Activated CD4-positive, alpha-beta memory T cell treated with anti-CD3 and anti-CD28 coated beads, Interleukin-2, amount 10 ng/mL, durations not matched to agents 7 days and 5 days (primary cell): Measurements from ENCODE around the gene RARS1. TPM values are rescaled to one million over a fixed set of nuclear protein-coding genes. Genes with fewer than 3 reads are reported as not detected.

ENCODE experiments used
- CTCF ChIA-PET: fragments of 350-600 bp; sonication (Branson Sonifier 250); formaldehyde crosslinking; loops from one replicate; lab custom pipeline; 2021; ENCODE audit warnings: antibody characterized with exemption, inconsistent platforms; lab: Charles Lee
- POLR2A ChIA-PET: fragments of 350-600 bp; sonication (Branson Sonifier 250); formaldehyde crosslinking; loops from one replicate; lab custom pipeline; 2021; ENCODE audit warnings: antibody characterized with exemption; lab: Charles Lee
- DNase-seq: peaks from one replicate; pipeline ENCODE4 v3.0.0-alpha.2; 2020
- H3K27ac Mint-ChIP-seq: one replicate; pipeline ENCODE4 v1.8.0; 2021; ENCODE audit warnings: mild to moderate bottlenecking, mixed read lengths
- H3K27me3 Mint-ChIP-seq: one replicate; pipeline ENCODE4 v1.8.0; 2021; ENCODE audit warnings: mixed read lengths
- H3K36me3 Mint-ChIP-seq: one replicate; pipeline ENCODE4 v1.8.0; 2021; ENCODE audit warnings: low read depth, mixed read lengths
- H3K4me1 Mint-ChIP-seq: one replicate; pipeline ENCODE4 v1.8.0; 2021; ENCODE audit warnings: mixed read lengths
- H3K4me3 Mint-ChIP-seq: one replicate; pipeline ENCODE4 v1.8.0; 2021; ENCODE audit warnings: mild to moderate bottlenecking, mixed read lengths
- H3K9me3 Mint-ChIP-seq: one replicate; pipeline ENCODE4 v1.8.0; 2021; ENCODE audit warnings: mixed read lengths
- total RNA-seq, 2 experiments: library from RNA; stranded (reverse); gene quantifications; one replicate each; pipeline ENCODE4 v1.2.3, GENCODE V29; 2021

The RARS1 gene
- total RNA-seq, 2 experiments from 2014 or later = 62.0 to 65.8 TPM

- H3K36me3 Mint-ChIP-seq = no peaks in the 10 kb centered on the region
- ChIA-PET CTCF (no interaction called here), POLR2A (no interaction called here)
- H3K9me3 Mint-ChIP-seq = no peaks in the 10 kb centered on the region
- peaks cover 7% of the 10 kb centered on the region for H3K4me1 Mint-ChIP-seq
- H3K27me3 Mint-ChIP-seq = no peaks in the 10 kb centered on the region
- no peak for DNase-seq
- no peak overlapping the region for H3K4me3 Mint-ChIP-seq
- no peak overlapping the region for H3K27ac Mint-ChIP-seq
Measured at GRCh38 chr5:168464641-168465040, 21.6 kb upstream of the RARS1 start.

- H3K27me3 Mint-ChIP-seq = peaks cover 3% of the 10 kb centered on the region
- no peaks in the 10 kb centered on the region for H3K9me3 Mint-ChIP-seq
- ChIA-PET CTCF (no interaction called here), POLR2A (no interaction called here)
- no peaks in the 10 kb centered on the region for H3K36me3 Mint-ChIP-seq
- no peak overlapping the region for H3K4me3 Mint-ChIP-seq
- no peak for DNase-seq
- peaks cover 7% of the 10 kb centered on the region for H3K4me1 Mint-ChIP-seq
- no peak overlapping the region for H3K27ac Mint-ChIP-seq
Measured at GRCh38 chr5:168467755-168468330, 18.4 kb upstream of the RARS1 start.

- CTCF ChIA-PET = no interaction called here
- H3K4me1 Mint-ChIP-seq = peaks cover 6% of the 10 kb centered on the region
- no peak overlapping the region for H3K27ac Mint-ChIP-seq
- POLR2A ChIA-PET = interaction anchor here (0.6 kb wide), 1 partner anchor 1400 kb away, joined by 4 read pairs; no protein-coding TSS in a partner anchor
- peaks cover 5% of the 10 kb centered on the region for H3K27me3 Mint-ChIP-seq
- no peaks in the 10 kb centered on the region for H3K36me3 Mint-ChIP-seq
- no peaks in the 10 kb centered on the region for H3K9me3 Mint-ChIP-seq
- H3K4me3 Mint-ChIP-seq = no peak overlapping the region
- no peak for DNase-seq
Measured at GRCh38 chr5:168468836-168469235, 17.4 kb upstream of the RARS1 start.

- H3K36me3 Mint-ChIP-seq = no peaks in the 10 kb centered on the region
- CTCF ChIA-PET = no interaction called here
- H3K4me3 Mint-ChIP-seq = no peak overlapping the region
- no peaks in the 10 kb centered on the region for H3K9me3 Mint-ChIP-seq
- no peak overlapping the region for H3K27ac Mint-ChIP-seq
- no peak for DNase-seq
- H3K27me3 Mint-ChIP-seq = peaks cover 5% of the 10 kb centered on the region
- POLR2A ChIA-PET = no interaction called here
- no peaks in the 10 kb centered on the region for H3K4me1 Mint-ChIP-seq
Measured at GRCh38 chr5:168469816-168470215, 16.5 kb upstream of the RARS1 start.

- Mint-ChIP-seq H3K27me3 (peaks cover 5% of the 10 kb centered on the region), H3K27ac (no peak overlapping the region), H3K4me3 (no peak overlapping the region), H3K9me3 (no peaks in the 10 kb centered on the region), H3K36me3 (no peaks in the 10 kb centered on the region), H3K4me1 (no peaks in the 10 kb centered on the region)
- DNase-seq = no peak
- ChIA-PET CTCF (no interaction called here), POLR2A (no interaction called here)
Measured at GRCh38 chr5:168471785-168472184, 14.5 kb upstream of the RARS1 start.

- Mint-ChIP-seq H3K4me3 (no peak overlapping the region), H3K27me3 (peaks cover 8% of the 10 kb centered on the region), H3K9me3 (no peaks in the 10 kb centered on the region), H3K36me3 (no peaks in the 10 kb centered on the region), H3K4me1 (peaks cover 3% of the 10 kb centered on the region), H3K27ac (no peak overlapping the region)
- POLR2A ChIA-PET = no interaction called here
- DNase-seq = no peak
- CTCF ChIA-PET = no interaction called here
Measured at GRCh38 chr5:168472329-168472728, 13.9 kb upstream of the RARS1 start.

GRCh38 chr5:168474319-168474718, 12.0 kb upstream of the RARS1 start:
- H3K36me3 Mint-ChIP-seq = no peaks in the 10 kb centered on the region
- H3K9me3 Mint-ChIP-seq = no peaks in the 10 kb centered on the region
- no peak overlapping the region for H3K4me3 Mint-ChIP-seq
- CTCF ChIA-PET = no interaction called here
- POLR2A ChIA-PET = no interaction called here
- no peak overlapping the region for H3K27ac Mint-ChIP-seq
- H3K27me3 Mint-ChIP-seq = peaks cover 8% of the 10 kb centered on the region
- peaks cover 3% of the 10 kb centered on the region for H3K4me1 Mint-ChIP-seq
- no peak for DNase-seq

- no peak overlapping the region for H3K27ac Mint-ChIP-seq
- ChIA-PET POLR2A (no interaction called here), CTCF (no interaction called here)
- H3K27me3 Mint-ChIP-seq = peaks cover 8% of the 10 kb centered on the region
- no peak overlapping the region for H3K4me3 Mint-ChIP-seq
- DNase-seq = no peak
- peaks cover 11% of the 10 kb centered on the region for H3K4me1 Mint-ChIP-seq
- no peaks in the 10 kb centered on the region for H3K36me3 Mint-ChIP-seq
- H3K9me3 Mint-ChIP-seq = no peaks in the 10 kb centered on the region
Measured at GRCh38 chr5:168477060-168477459, 9.2 kb upstream of the RARS1 start.

- peaks cover 16% of the 10 kb centered on the region for H3K4me1 Mint-ChIP-seq
- no peaks in the 10 kb centered on the region for H3K36me3 Mint-ChIP-seq
- peaks cover 3% of the 10 kb centered on the region for H3K27me3 Mint-ChIP-seq
- CTCF ChIA-PET = no interaction called here
- no peak for DNase-seq
- no peaks in the 10 kb centered on the region for H3K9me3 Mint-ChIP-seq
- H3K4me3 Mint-ChIP-seq = no peak overlapping the region
- no peak overlapping the region for H3K27ac Mint-ChIP-seq
- POLR2A ChIA-PET = no interaction called here
Measured at GRCh38 chr5:168479166-168479565, 7.1 kb upstream of the RARS1 start.

- ChIA-PET CTCF (no interaction called here), POLR2A (no interaction called here)
- Mint-ChIP-seq H3K9me3 (no peaks in the 10 kb centered on the region), H3K36me3 (no peaks in the 10 kb centered on the region), H3K27me3 (peaks cover 3% of the 10 kb centered on the region), H3K4me1 (peaks cover 22% of the 10 kb centered on the region), H3K4me3 (no peak overlapping the region), H3K27ac (no peak overlapping the region)
- no peak for DNase-seq
Measured at GRCh38 chr5:168480601-168481000, 5.7 kb upstream of the RARS1 start.

- no peak overlapping the region for H3K4me3 Mint-ChIP-seq
- H3K9me3 Mint-ChIP-seq = no peaks in the 10 kb centered on the region
- ChIA-PET POLR2A (no interaction called here), CTCF (no interaction called here)
- H3K4me1 Mint-ChIP-seq = peaks cover 29% of the 10 kb centered on the region
- H3K27ac Mint-ChIP-seq = no peak overlapping the region
- peaks cover 2% of the 10 kb centered on the region for H3K36me3 Mint-ChIP-seq
- H3K27me3 Mint-ChIP-seq = peaks cover 3% of the 10 kb centered on the region
- no peak for DNase-seq
Measured at GRCh38 chr5:168481330-168481788, 4.9 kb upstream of the RARS1 start.

GRCh38 chr5:168482361-168482760, 3.9 kb upstream of the RARS1 start:
- Mint-ChIP-seq H3K4me1 (peaks cover 33% of the 10 kb centered on the region), H3K27ac (no peak overlapping the region), H3K4me3 (no peak overlapping the region), H3K36me3 (peaks cover 3% of the 10 kb centered on the region), H3K9me3 (no peaks in the 10 kb centered on the region), H3K27me3 (no peaks in the 10 kb centered on the region)
- ChIA-PET CTCF (no interaction called here), POLR2A (interaction anchor here (0.8 kb wide), 1 partner anchor 98 kb away, joined by 3 read pairs; no protein-coding TSS in a partner anchor)
- no peak for DNase-seq

- H3K36me3 Mint-ChIP-seq = peaks cover 49% of the 10 kb centered on the region
- peaks cover 30% of the 10 kb centered on the region for H3K4me1 Mint-ChIP-seq
- H3K9me3 Mint-ChIP-seq = no peaks in the 10 kb centered on the region
- no peak overlapping the region for H3K27ac Mint-ChIP-seq
- ChIA-PET CTCF (no interaction called here), POLR2A (no interaction called here)
- no peak overlapping the region for H3K4me3 Mint-ChIP-seq
- no peaks in the 10 kb centered on the region for H3K27me3 Mint-ChIP-seq
- DNase-seq = no peak
Measured at GRCh38 chr5:168489059-168489458, 2.8 kb downstream of the RARS1 start.

GRCh38 chr5:168494057-168494555, 7.8 kb downstream of the RARS1 start:
- no peak overlapping the region for H3K27ac Mint-ChIP-seq
- no peak overlapping the region for H3K4me3 Mint-ChIP-seq
- H3K9me3 Mint-ChIP-seq = no peaks in the 10 kb centered on the region
- peaks cover 4% of the 10 kb centered on the region for H3K4me1 Mint-ChIP-seq
- ChIA-PET CTCF (no interaction called here), POLR2A (no interaction called here)
- H3K27me3 Mint-ChIP-seq = no peaks in the 10 kb centered on the region
- peaks cover 71% of the 10 kb centered on the region for H3K36me3 Mint-ChIP-seq
- DNase-seq = no peak
